ENCODE data around the gene TAF11. TPM values are rescaled to one million over a fixed set of nuclear protein-coding genes. Genes with fewer than 3 reads are reported as not detected.
"Not testable (repeated sequence)": the region's sequence is repeated elsewhere in the genome, so short reads cannot be mapped to it uniquely, and the experiment has no call there.

The TAF11 gene
- polyA plus RNA-seq, 3 donors, result 22.9 to 29.9 (median 26.0) TPM

- WGBS (ENCODE audit: insufficient coverage), result 96% methylated on average over 5 of the region's 5 CpGs
- peaks cover 7 to 28% of the 10 kb centered on the region in 2 donors for H3K36me3 Mint-ChIP-seq
- no peak overlapping the region for H3K4me3 Mint-ChIP-seq
- H3K4me1 ChIP-seq (ENCODE audit: control insufficient read depth in 1 of 2, insufficient read depth in 2 of 2, low read length in 2 of 2), result peaks cover 2 to 12% of the 10 kb centered on the region in 2 donors
- H3K4me2 ChIP-seq (replicated peaks; ENCODE audit: extremely low read depth, low read length, poor library complexity, severe bottlenecking), result no peak overlapping the region
- no peak overlapping the region for H3K4me3 ChIP-seq (replicated peaks in 1 of 3; ENCODE audit: low read depth in 2 of 3, low read length in 3 of 3)
- H3K27me3 ChIP-seq (ENCODE audit: control insufficient read depth in 2 of 2, insufficient read depth in 2 of 2, low read length in 2 of 2), result no peaks in the 10 kb centered on the region
- intact Hi-C loops (cut with micrococcal nuclease), result no loop called here
- peaks cover 0 to 2% (median 0%) of the 10 kb centered on the region in 7 donors for H3K9me3 Mint-ChIP-seq
- H3K9me3 ChIP-seq (replicated peaks in 1 of 2; ENCODE audit: control insufficient read depth in 1 of 2, insufficient read depth in 1 of 2, low read length in 2 of 2), result no peaks in the 10 kb centered on the region
- H3K27ac Mint-ChIP-seq, result no peak overlapping the region
- H3K27me3 Mint-ChIP-seq (ENCODE audit: low read depth in 3 of 3), result no peaks in the 10 kb centered on the region
- peaks cover 28% of the 10 kb centered on the region for H3K4me1 Mint-ChIP-seq
- peaks cover 100% of the 10 kb centered on the region for H3K79me2 ChIP-seq (ENCODE audit: insufficient read depth, low read length)
- peaks cover 98% of the 10 kb centered on the region for H4K20me1 ChIP-seq (ENCODE audit: insufficient read depth, low read length)
- no peak for DNase-seq
- peaks cover 0 to 17% of the 10 kb centered on the region in 2 donors for H3K36me3 ChIP-seq (replicated peaks in 1 of 2; ENCODE audit: control insufficient read depth in 1 of 2, insufficient read depth in 2 of 2, low read length in 2 of 2)
- H3K9ac ChIP-seq (ENCODE audit: insufficient read depth, low read length, poor library complexity, severe bottlenecking), result no peak overlapping the region
- no peak overlapping the region for H2AFZ ChIP-seq (ENCODE audit: insufficient read depth, low read depth, low read length, poor library complexity, severe bottlenecking)
- TF ChIP-seq, protein P1, sequence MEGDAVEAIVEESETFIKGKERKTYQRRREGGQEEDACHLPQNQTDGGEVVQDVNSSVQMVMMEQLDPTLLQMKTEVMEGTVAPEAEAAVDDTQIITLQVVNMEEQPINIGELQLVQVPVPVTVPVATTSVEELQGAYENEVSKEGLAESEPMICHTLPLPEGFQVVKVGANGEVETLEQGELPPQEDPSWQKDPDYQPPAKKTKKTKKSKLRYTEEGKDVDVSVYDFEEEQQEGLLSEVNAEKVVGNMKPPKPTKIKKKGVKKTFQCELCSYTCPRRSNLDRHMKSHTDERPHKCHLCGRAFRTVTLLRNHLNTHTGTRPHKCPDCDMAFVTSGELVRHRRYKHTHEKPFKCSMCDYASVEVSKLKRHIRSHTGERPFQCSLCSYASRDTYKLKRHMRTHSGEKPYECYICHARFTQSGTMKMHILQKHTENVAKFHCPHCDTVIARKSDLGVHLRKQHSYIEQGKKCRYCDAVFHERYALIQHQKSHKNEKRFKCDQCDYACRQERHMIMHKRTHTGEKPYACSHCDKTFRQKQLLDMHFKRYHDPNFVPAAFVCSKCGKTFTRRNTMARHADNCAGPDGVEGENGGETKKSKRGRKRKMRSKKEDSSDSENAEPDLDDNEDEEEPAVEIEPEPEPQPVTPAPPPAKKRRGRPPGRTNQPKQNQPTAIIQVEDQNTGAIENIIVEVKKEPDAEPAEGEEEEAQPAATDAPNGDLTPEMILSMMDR (IDR thresholded peaks at IDR 0.05), result no peak
- H3K27ac ChIP-seq (ENCODE audit: low read depth in 1 of 2, low read length in 2 of 2), result no peak overlapping the region
Observed at GRCh38 chr6:34901930-34902329, 14.1 kb upstream of the TAF11 start.

DNA sequence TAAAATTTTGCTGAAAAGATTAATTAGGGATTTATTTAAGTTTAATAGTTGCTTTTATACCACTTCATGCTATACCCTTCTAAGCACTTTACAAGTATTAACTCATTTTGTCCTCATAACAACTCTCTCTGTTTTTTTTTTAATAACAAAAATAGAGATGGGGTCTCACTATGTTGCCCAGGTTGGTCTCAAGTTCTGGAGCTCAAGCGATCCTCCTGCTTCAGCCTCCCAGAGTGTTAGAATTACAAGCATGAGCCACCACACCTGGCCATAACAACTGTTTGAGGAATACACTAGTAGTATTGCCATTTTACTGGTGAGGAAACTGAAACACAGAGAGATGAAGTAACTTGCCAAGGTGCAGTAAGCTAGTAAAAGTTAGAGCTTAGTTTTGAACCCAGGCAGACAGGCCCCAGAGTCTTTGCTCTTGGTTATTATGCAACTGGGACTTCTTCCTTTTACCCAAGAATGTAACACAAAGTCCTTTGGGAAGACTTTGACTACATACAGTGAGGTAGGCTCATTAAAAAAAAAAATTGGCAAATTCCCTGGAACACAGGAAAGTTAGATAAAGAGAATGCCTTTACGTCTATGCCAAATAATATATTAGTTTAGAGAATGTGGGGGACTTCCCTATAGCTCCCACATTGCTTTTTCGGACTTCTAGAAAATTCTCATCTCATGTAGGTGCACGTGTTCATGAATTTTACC lies 12.6 kb upstream of the TAF11 start:
- H2AFZ ChIP-seq (ENCODE audit: insufficient read depth, low read depth, low read length, poor library complexity, severe bottlenecking), result no peak overlapping the region
- peaks cover 99% of the 10 kb centered on the region for H3K79me2 ChIP-seq (ENCODE audit: insufficient read depth, low read length)
- intact Hi-C loops (cut with micrococcal nuclease), result no loop called here
- 100% methylated on average over 1 of the region's 4 CpGs for WGBS (ENCODE audit: insufficient coverage)
- peak overlapping the region in 1 of 2 donors; percentile 0 for H3K27ac ChIP-seq (ENCODE audit: low read depth in 1 of 2, low read length in 2 of 2)
- DNase-seq, result no peak
- Mint-ChIP-seq H3K27ac (peak overlapping the region in 1 of 7 donors; percentile 13), H3K4me3 (no peak overlapping the region), H3K9me3 (peaks cover 0 to 2% (median 0%) of the 10 kb centered on the region in 7 donors), H3K36me3 (peaks cover 5 to 25% of the 10 kb centered on the region in 2 donors), H3K27me3 (ENCODE audit: low read depth in 3 of 3) (no peaks in the 10 kb centered on the region), H3K4me1 (peaks cover 23% of the 10 kb centered on the region)
- H3K9me3 ChIP-seq (replicated peaks in 1 of 2; ENCODE audit: control insufficient read depth in 1 of 2, insufficient read depth in 1 of 2, low read length in 2 of 2), result no peaks in the 10 kb centered on the region
- TF ChIP-seq, protein P1 (IDR thresholded peaks at IDR 0.05), result no peak
- H3K36me3 ChIP-seq (replicated peaks in 1 of 2; ENCODE audit: control insufficient read depth in 1 of 2, insufficient read depth in 2 of 2, low read length in 2 of 2), result peaks cover 0 to 9% of the 10 kb centered on the region in 2 donors
- no peak overlapping the region for H3K4me3 ChIP-seq (replicated peaks in 1 of 3; ENCODE audit: low read depth in 2 of 3, low read length in 3 of 3)
- H4K20me1 ChIP-seq (ENCODE audit: insufficient read depth, low read length), result peaks cover 98% of the 10 kb centered on the region
- H3K27me3 ChIP-seq (ENCODE audit: control insufficient read depth in 2 of 2, insufficient read depth in 2 of 2, low read length in 2 of 2), result no peaks in the 10 kb centered on the region
- no peak overlapping the region for H3K9ac ChIP-seq (ENCODE audit: insufficient read depth, low read length, poor library complexity, severe bottlenecking)
- H3K4me2 ChIP-seq (replicated peaks; ENCODE audit: extremely low read depth, low read length, poor library complexity, severe bottlenecking), result no peak overlapping the region
- H3K4me1 ChIP-seq (ENCODE audit: control insufficient read depth in 1 of 2, insufficient read depth in 2 of 2, low read length in 2 of 2), result peaks cover 2 to 12% of the 10 kb centered on the region in 2 donors

DNA sequence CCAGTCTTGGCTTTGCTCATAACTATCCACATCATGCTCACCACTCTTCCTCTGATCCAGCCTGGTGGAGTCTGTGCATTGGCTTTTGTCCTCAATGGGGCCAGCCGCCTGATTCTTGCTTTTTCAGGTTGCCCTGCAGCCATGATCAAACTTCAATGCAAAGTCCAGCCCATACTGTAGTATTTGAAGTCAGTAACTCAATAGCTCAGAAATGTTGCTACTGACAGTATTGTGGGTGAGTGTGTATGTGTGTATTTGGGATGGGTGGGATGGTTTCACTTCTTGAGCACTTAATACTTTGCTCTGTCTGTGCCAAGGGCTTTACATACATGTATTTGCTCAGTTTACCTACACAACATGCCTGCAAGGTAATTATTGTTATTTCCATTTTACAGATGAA lies 11.9 kb upstream of the TAF11 start:
- H3K36me3 Mint-ChIP-seq, result peaks cover 0 to 21% of the 10 kb centered on the region in 2 donors
- H3K36me3 ChIP-seq (replicated peaks in 1 of 2; ENCODE audit: control insufficient read depth in 1 of 2, insufficient read depth in 2 of 2, low read length in 2 of 2); H3K4me3 Mint-ChIP-seq; H3K27me3 Mint-ChIP-seq (ENCODE audit: low read depth in 3 of 3); H3K9me3 Mint-ChIP-seq; H3K4me2 ChIP-seq (replicated peaks; ENCODE audit: extremely low read depth, low read length, poor library complexity, severe bottlenecking); H3K27me3 ChIP-seq (ENCODE audit: control insufficient read depth in 2 of 2, insufficient read depth in 2 of 2, low read length in 2 of 2); DNase-seq; H3K9me3 ChIP-seq (replicated peaks in 1 of 2; ENCODE audit: control insufficient read depth in 1 of 2, insufficient read depth in 1 of 2, low read length in 2 of 2); H3K9ac ChIP-seq (ENCODE audit: insufficient read depth, low read length, poor library complexity, severe bottlenecking); H3K4me3 ChIP-seq (replicated peaks in 1 of 3; ENCODE audit: low read depth in 2 of 3, low read length in 3 of 3); H2AFZ ChIP-seq (ENCODE audit: insufficient read depth, low read depth, low read length, poor library complexity, severe bottlenecking); intact Hi-C loops (cut with micrococcal nuclease): not testable (repeated sequence)
- peaks cover 20% of the 10 kb centered on the region for H3K4me1 Mint-ChIP-seq
- Histone ChIP-seq H3K79me2 (ENCODE audit: insufficient read depth, low read length) (peaks cover 99% of the 10 kb centered on the region), H4K20me1 (ENCODE audit: insufficient read depth, low read length) (peaks cover 94% of the 10 kb centered on the region), H3K27ac (ENCODE audit: low read depth in 1 of 2, low read length in 2 of 2) (peak overlapping the region in 1 of 2 donors; percentile 0), H3K4me1 (ENCODE audit: control insufficient read depth in 1 of 2, insufficient read depth in 2 of 2, low read length in 2 of 2) (peaks cover 2 to 13% of the 10 kb centered on the region in 2 donors)
- no CpG with 5 or more reads among the region's 1 CpG for WGBS (ENCODE audit: insufficient coverage)
- H3K27ac Mint-ChIP-seq, result peak overlapping the region in 1 of 7 donors; percentile 42
